PC-9 (cell line): Measurements from ENCODE around the gene ASB16. TPM values are rescaled to one million over a fixed set of nuclear protein-coding genes. Genes with fewer than 3 reads are reported as not detected.

Source experiments
- BruUV-seq: library from RNA; stranded (reverse); fragments of 400-500 nt; replicated peaks from 2 replicates; lab custom pipeline; 2021; lab: Mats Ljungman, UMichigan
- CTCF ChIA-PET: fragments of 300-600 bp; sonication (Branson Sonifier 250); formaldehyde crosslinking; loops from one replicate; lab custom pipeline; 2022; ENCODE audit warnings: antibody characterized with exemption; lab: Charles Lee
- POLR2A ChIA-PET: fragments of 300-600 bp; sonication (Branson Sonifier 250); formaldehyde crosslinking; loops from one replicate; lab custom pipeline; 2022; ENCODE audit warnings: antibody characterized with exemption; ENCODE audit not compliant: unreplicated experiment; lab: Charles Lee
- DNase-seq, 2 experiments: peaks; one replicate each; pipeline versions ENCODE4 v3.0.0 to v3.0.0-alpha.2; 2015 to 2022; ENCODE audit warnings: mixed read lengths in 1 of 2
- H2AFZ ChIP-seq: fragments of 200-600 bp; sonication (generic); 2 replicates; pipeline ENCODE4 v1.8.1; 2017; ENCODE audit warnings: antibody characterized with exemption
- H3F3A ChIP-seq: fragments of 200-600 bp; sonication (generic); 2 replicates; pipeline ENCODE4 v1.8.1; 2017; ENCODE audit warnings: antibody characterized with exemption, mild to moderate bottlenecking, low read depth; ENCODE audit not compliant: insufficient read depth
- H3K27ac ChIP-seq: fragments of 200-600 bp; sonication (generic); 2 replicates; pipeline ENCODE4 v1.6.1; 2016; ENCODE audit warnings: mixed run types
- H3K27me3 ChIP-seq: fragments of 200-600 bp; sonication (generic); 2 replicates; pipeline ENCODE4 v1.6.1; 2016; ENCODE audit warnings: low read depth, mixed run types; ENCODE audit not compliant: insufficient read depth
- H3K36me3 ChIP-seq: fragments of 200-600 bp; sonication (generic); 2 replicates; pipeline ENCODE4 v1.6.1; 2016; ENCODE audit warnings: low read depth, mixed run types
- H3K4me1 ChIP-seq: fragments of 200-600 bp; sonication (generic); replicated peaks from 2 replicates; pipeline ENCODE4 v1.6.1; 2016; ENCODE audit warnings: mixed run types; ENCODE audit not compliant: insufficient read depth
- H3K4me2 ChIP-seq: fragments of 200-600 bp; sonication (generic); 2 replicates; pipeline ENCODE4 v1.6.1; 2017; ENCODE audit warnings: mixed run types
- H3K4me3 ChIP-seq: fragments of 200-600 bp; sonication (generic); 2 replicates; pipeline ENCODE4 v1.6.1; 2016; ENCODE audit warnings: mixed run types
- H3K79me2 ChIP-seq: fragments of 200-600 bp; sonication (generic); 2 replicates; pipeline ENCODE4 v1.6.1; 2017; ENCODE audit warnings: low read depth, mixed run types
- H3K9me2 ChIP-seq: fragments of 200-600 bp; sonication (generic); 2 replicates; pipeline ENCODE4 v1.8.1; 2017; ENCODE audit warnings: mild to moderate bottlenecking; ENCODE audit not compliant: insufficient read depth
- H3K9me3 ChIP-seq: fragments of 200-600 bp; sonication (generic); 2 replicates; pipeline ENCODE4 v1.8.1; 2016; ENCODE audit warnings: low read depth; ENCODE audit not compliant: insufficient read depth
- H4K20me1 ChIP-seq: fragments of 200-600 bp; sonication (generic); 2 replicates; pipeline ENCODE4 v1.8.1; 2017; ENCODE audit not compliant: insufficient read depth
- CTCF ChIP-seq: fragments of 200-600 bp; sonication (generic); conservative IDR thresholded peaks from 2 replicates; pipeline ENCODE4 v1.6.1; 2017; ENCODE audit warnings: mixed run types, antibody characterized with exemption, mild to moderate bottlenecking, moderate library complexity
- EZH2 ChIP-seq: fragments of 200-600 bp; sonication (generic); IDR thresholded peaks from 2 replicates; pipeline ENCODE4 v1.8.0; 2017; ENCODE audit warnings: antibody characterized with exemption, low read depth
- intact Hi-C: fragments of 100-400 bp; cut with micrococcal nuclease; formaldehyde crosslinking; loops from one replicate; pipeline ENCODE4 v1.10.0; 2022; ENCODE audit not compliant: unreplicated experiment
- total RNA-seq: library from RNA; stranded (reverse); gene quantifications from 2 replicates; pipeline ENCODE4 v1.2.3, GENCODE V29; 2021

ASB16 gene
- total RNA-seq, 1 experiment from 2014 or later: not detected

- Histone ChIP-seq H3K27ac (no peak overlapping the region), H4K20me1 (no peaks in the 10 kb centered on the region)
Measured at GRCh38 chr17:44214896-44215295, 44.4 kb downstream of the ASB16 start.

DNA sequence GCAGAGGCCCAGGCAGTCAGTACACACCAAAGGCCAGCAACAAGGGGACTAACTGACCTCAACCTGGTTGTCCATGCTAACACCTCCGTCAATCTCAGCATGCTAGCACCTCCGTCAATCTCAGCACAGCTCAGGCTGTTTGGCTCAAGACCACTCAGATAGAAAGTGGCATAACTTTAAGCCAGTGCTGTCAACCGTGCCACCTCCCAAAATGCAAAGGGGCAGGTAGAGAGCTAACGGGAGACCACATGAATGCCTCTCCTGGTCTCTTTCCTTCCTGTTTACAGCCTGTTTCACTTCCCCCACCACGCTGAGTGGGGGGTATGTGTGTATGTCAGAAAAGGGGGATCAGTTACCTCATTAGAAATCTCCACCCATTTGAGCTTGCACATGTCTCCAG is 45.7 kb downstream of the ASB16 start:
- Histone ChIP-seq H3K4me3 (no peak overlapping the region), H3K9me2 (no peaks in the 10 kb centered on the region), H3K27me3 (no peaks in the 10 kb centered on the region), H4K20me1 (no peaks in the 10 kb centered on the region), H3K79me2 (peaks cover 29% of the 10 kb centered on the region), H2AFZ (no peak overlapping the region), H3K36me3 (peaks cover 28% of the 10 kb centered on the region), H3K4me1 (peaks cover 14% of the 10 kb centered on the region), H3K9me3 (no peaks in the 10 kb centered on the region), H3K27ac (no peak overlapping the region), H3K4me2 (no peak overlapping the region), H3F3A (peaks cover 13% of the 10 kb centered on the region; the same call in 1 of the 2 replicates)
- intact Hi-C loops: no loop called here
- BruUV-seq: no TSS peak
- ChIA-PET CTCF (no interaction called here), POLR2A (no interaction called here)
- no peak for DNase-seq
- TF ChIP-seq CTCF (no peak), EZH2 (no peak)

More at GRCh38 chr17:44214896-44215295, 44.4 kb downstream of the ASB16 start:
- Histone ChIP-seq H2AFZ (no peak overlapping the region), H3K36me3 (peaks cover 33% of the 10 kb centered on the region), H3K9me3 (no peaks in the 10 kb centered on the region), H3K4me3 (no peak overlapping the region), H3K4me2 (no peak overlapping the region), H3F3A (peaks cover 21% of the 10 kb centered on the region), H3K27me3 (no peaks in the 10 kb centered on the region), H3K9me2 (no peaks in the 10 kb centered on the region), H3K79me2 (peaks cover 24% of the 10 kb centered on the region), H3K4me1 (peaks cover 14% of the 10 kb centered on the region)
- TF ChIP-seq EZH2 (no peak), CTCF (no peak)
- POLR2A ChIA-PET: no interaction called here
- no TSS peak for BruUV-seq
- intact Hi-C loops: no loop called here
- no peak for DNase-seq
- CTCF ChIA-PET: no interaction called here

DNA sequence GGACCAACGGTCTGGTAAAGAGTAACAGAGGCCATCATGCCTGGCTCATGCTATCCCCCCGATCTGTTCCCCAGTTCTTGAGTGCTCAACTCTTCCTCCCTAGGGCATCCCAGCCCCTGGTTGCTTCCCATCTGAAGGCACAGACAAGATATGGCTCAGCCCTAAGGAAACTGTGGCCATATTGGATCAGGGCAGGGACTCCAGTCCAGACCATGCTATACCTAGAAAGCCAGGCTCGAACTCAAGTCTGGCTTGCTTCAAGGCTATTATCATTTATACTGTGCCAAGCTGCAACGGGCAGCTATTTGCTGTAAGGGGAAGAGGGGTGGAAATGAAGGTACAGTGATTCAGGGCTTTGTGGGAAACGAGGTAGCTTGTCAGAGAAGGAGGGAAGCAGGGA is 46.2 kb downstream of the ASB16 start:
- H3K36me3 ChIP-seq: peaks cover 23% of the 10 kb centered on the region
- POLR2A ChIA-PET: no interaction called here

More for the DNA sequence above, 46.2 kb downstream of the ASB16 start:
- peaks cover 17% of the 10 kb centered on the region; the same call in 1 of the 2 replicates for H3F3A ChIP-seq
- peaks cover 14% of the 10 kb centered on the region for H3K4me1 ChIP-seq
- intact Hi-C loops: no loop called here
- H3K27ac ChIP-seq: no peak overlapping the region
- no peaks in the 10 kb centered on the region for H3K27me3 ChIP-seq
- no peak overlapping the region for H3K4me3 ChIP-seq
- peak overlapping the region; percentile 85; the same call in 1 of the 2 replicates for H3K4me2 ChIP-seq
- BruUV-seq: no TSS peak
- peaks cover 29% of the 10 kb centered on the region for H3K79me2 ChIP-seq
- no peak for DNase-seq
- H4K20me1 ChIP-seq: no peaks in the 10 kb centered on the region
- H3K9me2 ChIP-seq: no peaks in the 10 kb centered on the region
- CTCF ChIA-PET: no interaction called here
- no peaks in the 10 kb centered on the region for H3K9me3 ChIP-seq
- no peak for TF ChIP-seq CTCF
- no peak for TF ChIP-seq EZH2
- no peak overlapping the region for H2AFZ ChIP-seq
